ENCODE data around the gene MAN1C1.

GRCh38 chr1:25768999-25769398 is 152.4 kb downstream of the MAN1C1 start:
- no peak for TF ChIP-seq RARB (CRISPR knock-in tag; IDR thresholded peaks at IDR 0.05)
- no peak for TF ChIP-seq ZFP30 (CRISPR knock-in tag; IDR thresholded peaks at IDR 0.05)
- TF ChIP-seq ZNF70 (CRISPR knock-in tag; IDR thresholded peaks at IDR 0.05) = no peak
- TF ChIP-seq POU6F1 (CRISPR knock-in tag; IDR thresholded peaks at IDR 0.05; ENCODE audit: borderline replicate concordance, low read depth) = no peak
- no peak for TF ChIP-seq PPARA (CRISPR knock-in tag; IDR thresholded peaks at IDR 0.05; ENCODE audit: borderline replicate concordance)
- no peak for TF ChIP-seq ZNF565 (CRISPR knock-in tag; conservative IDR thresholded peaks at IDR 0.05; ENCODE audit: low read depth)
- TF ChIP-seq PATZ1 (CRISPR knock-in tag; IDR thresholded peaks at IDR 0.05; ENCODE audit: borderline replicate concordance) = no peak
- no peak for TF ChIP-seq ZNF8 (CRISPR knock-in tag; IDR thresholded peaks at IDR 0.05)
- no peak for TF ChIP-seq TCF4 (CRISPR knock-in tag; IDR thresholded peaks at IDR 0.05; ENCODE audit: borderline replicate concordance)
- TF ChIP-seq CSRNP3 (CRISPR knock-in tag; IDR thresholded peaks at IDR 0.05) = no peak

Measured in SK-N-SH treated with all-trans-retinoic acid at 6 μM for 48 hours (cell line).